HG03558 (cell line): ENCODE data around the gene DCTN2.

Source experiments
- ATAC-seq: cut with Tn5 transposase; IDR thresholded peaks from one replicate; pipeline ENCODE4 v1.9.1; 2021; ENCODE audit warnings: moderate number of reproducible peaks; ENCODE audit not compliant: unreplicated experiment; ENCODE audit errors: extremely low read depth

Gene DCTN2

GRCh38 chr12:57550641-57551549 is 3.9 kb upstream of the DCTN2 start:
- no peak for ATAC-seq

- no peak for ATAC-seq
Observed at GRCh38 chr12:57549909-57550640, 3.1 kb upstream of the DCTN2 start, which contains the start of gene KIF5A. Gene KIF5A, plus strand, starts transcription at chr12:57550044. Its CDS starts 228 bp downstream, at chr12:57550272.

- no peak for ATAC-seq
Observed at GRCh38 chr12:57549203-57549908, 2.4 kb upstream of the DCTN2 start.

- no peak for ATAC-seq
Observed at GRCh38 chr12:57548488-57548887, 1.5 kb upstream of the DCTN2 start.

- ATAC-seq = no peak
Observed at GRCh38 chr12:57548013-57548315, 972 bp upstream of the DCTN2 start.

- ATAC-seq = no peak
Observed at GRCh38 chr12:57547288-57548012, 458 bp upstream of the DCTN2 start.

- ATAC-seq = no peak
Observed at GRCh38 chr12:57545809-57546437, 1.1 kb downstream of the DCTN2 start.

GRCh38 chr12:57543581-57543980 is 3.4 kb downstream of the DCTN2 start:
- ATAC-seq = no peak

GRCh38 chr12:57541717-57542116 is 5.3 kb downstream of the DCTN2 start:
- ATAC-seq = no peak

- ATAC-seq = no peak
Observed at GRCh38 chr12:57541001-57541400, 6.0 kb downstream of the DCTN2 start.

- no peak for ATAC-seq
Observed at GRCh38 chr12:57539134-57539768, 7.7 kb downstream of the DCTN2 start.

- ATAC-seq = no peak
Observed at GRCh38 chr12:57536597-57536942, 10.4 kb downstream of the DCTN2 start.

- no peak for ATAC-seq
Observed at GRCh38 chr12:57535764-57536596, 11.0 kb downstream of the DCTN2 start.

- ATAC-seq = no peak
Observed at GRCh38 chr12:57534991-57535543, 11.9 kb downstream of the DCTN2 start.

GRCh38 chr12:57534250-57534649 is 12.7 kb downstream of the DCTN2 start:
- ATAC-seq = no peak

- no peak for ATAC-seq
Observed at GRCh38 chr12:57533108-57533507, 13.9 kb downstream of the DCTN2 start.

GRCh38 chr12:57531836-57532235 is 15.2 kb downstream of the DCTN2 start:
- ATAC-seq = no peak

GRCh38 chr12:57530396-57531142 is 16.4 kb downstream of the DCTN2 start:
- no peak for ATAC-seq
